ENCODE measurements around the gene ETFA. TPM values are rescaled to one million over a fixed set of nuclear protein-coding genes. Genes with fewer than 3 reads are reported as not detected.

Gene ETFA
- total and polyA plus RNA-seq, 2 of the 8 experiments (the other 6 are each of a cell fraction or from before 2014, with no cell fraction given): 60.9 to 90.0 TPM

GRCh38 chr15:76178296-76179000 is 132.8 kb downstream of the ETFA start (continued):
- TF ChIP-seq SIN3A (conservative IDR thresholded peaks at IDR 0.05 in 1 of 2, IDR thresholded peaks at IDR 0.05 in 1 of 2; ENCODE audit: low read depth in 1 of 2, low read length in 2 of 2) (no peak), HDAC2 (IDR thresholded peaks at IDR 0.05; ENCODE audit: borderline replicate concordance in 1 of 2, low read depth in 2 of 2, low read length in 2 of 2) (no peak), RXRA (IDR thresholded peaks at IDR 0.05; ENCODE audit: insufficient read depth, low read depth, low read length) (no peak), TAF7 (optimal IDR thresholded peaks at IDR 0.05; ENCODE audit: borderline replicate concordance, low read depth, low read length) (no peak)

All from H1 (cell line).